SJCRH30 (cell line): ENCODE measurements around the gene XXYLT1. TPM values are rescaled to one million over a fixed set of nuclear protein-coding genes. Genes with fewer than 3 reads are reported as not detected.
"Not testable (repeated sequence)": the region's sequence is repeated elsewhere in the genome, so short reads cannot be mapped to it uniquely, and the experiment has no call there.

ENCODE experiments used
- DNase-seq, 2 experiments: peaks; one replicate each; pipeline ENCODE4 v3.0.0-alpha.2; 2015 to 2020
- H3K27ac ChIP-seq: fragments of 250-450 bp; sonication (Bioruptor Pico); 2 replicates; pipeline ENCODE4 v1.5.1; 2020; ENCODE audit warnings: mild to moderate bottlenecking, moderate library complexity
- H3K27me3 ChIP-seq: fragments of 250-450 bp; sonication (Bioruptor Pico); 2 replicates; pipeline ENCODE4 v1.5.1; 2020; ENCODE audit warnings: mild to moderate bottlenecking, moderate library complexity
- H3K36me3 ChIP-seq: fragments of 250-450 bp; sonication (Bioruptor Pico); 2 replicates; pipeline ENCODE4 v1.5.1; 2020; ENCODE audit warnings: mild to moderate bottlenecking, moderate library complexity
- H3K4me1 ChIP-seq: fragments of 250-450 bp; sonication (Bioruptor Pico); 2 replicates; pipeline ENCODE4 v1.5.1; 2020; ENCODE audit warnings: mild to moderate bottlenecking, moderate library complexity
- H3K4me3 ChIP-seq: fragments of 250-450 bp; sonication (Bioruptor Pico); 2 replicates; pipeline ENCODE4 v1.5.1; 2020; ENCODE audit warnings: mild to moderate bottlenecking, moderate library complexity
- H3K9me3 ChIP-seq: fragments of 250-450 bp; sonication (Bioruptor Pico); replicated peaks from 2 replicates; pipeline ENCODE4 v1.5.1; 2020; ENCODE audit warnings: mild to moderate bottlenecking, moderate library complexity
- total RNA-seq: library from RNA; depleted of rRNA; stranded (reverse); fragments of >200 nt; shearing (Covaris generic); gene quantifications from 2 replicates; pipeline ENCODE4 v1.2.3, GENCODE V29; 2014

Gene XXYLT1
- total RNA-seq, 1 experiment from 2014 or later = 18.8 TPM

DNA sequence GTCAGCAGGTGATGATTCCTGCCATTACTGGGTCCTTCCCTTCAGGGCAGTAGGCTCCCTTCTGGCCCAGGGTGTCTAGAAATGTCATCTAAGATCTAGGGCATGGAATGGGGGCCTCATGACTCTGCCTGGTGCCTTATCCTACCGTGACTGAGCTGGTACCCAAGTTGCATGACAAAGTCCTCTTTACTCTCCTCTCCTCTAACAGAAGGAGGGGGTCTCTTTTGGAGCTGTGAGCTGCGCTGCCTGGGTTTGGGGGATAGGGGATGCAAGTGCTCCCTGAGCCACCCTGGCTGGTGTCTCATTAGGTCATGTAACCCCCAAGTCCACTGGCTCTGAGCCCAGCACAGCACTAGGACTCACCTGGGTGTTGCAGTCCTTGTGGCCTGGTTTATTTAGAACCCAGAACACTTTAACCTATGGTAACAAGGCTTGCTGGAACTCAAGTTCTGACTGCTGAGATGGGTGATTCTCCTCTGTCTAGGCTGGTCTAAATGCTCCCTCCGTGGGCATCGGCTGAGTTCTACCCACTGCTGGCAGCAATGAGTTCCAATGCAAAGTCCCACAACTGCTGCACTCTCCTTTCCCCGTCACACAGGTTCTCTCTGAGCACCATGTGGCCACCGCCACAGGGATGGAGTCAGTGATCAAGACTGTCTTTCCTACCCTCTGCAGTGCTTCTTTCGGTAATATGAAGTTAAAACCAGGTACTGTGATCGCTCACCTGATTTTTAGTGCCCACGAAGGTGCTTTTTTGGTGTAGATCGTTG is 34.0 kb downstream of the XXYLT1 start:
- no peak overlapping the region for H3K4me3 ChIP-seq
- DNase-seq = no peak
- H3K9me3 ChIP-seq = no peaks in the 10 kb centered on the region
- H3K27me3 ChIP-seq = no peaks in the 10 kb centered on the region
- H3K27ac ChIP-seq = no peak overlapping the region
- H3K4me1 ChIP-seq = no peaks in the 10 kb centered on the region
- H3K36me3 ChIP-seq = no peaks in the 10 kb centered on the region

DNA sequence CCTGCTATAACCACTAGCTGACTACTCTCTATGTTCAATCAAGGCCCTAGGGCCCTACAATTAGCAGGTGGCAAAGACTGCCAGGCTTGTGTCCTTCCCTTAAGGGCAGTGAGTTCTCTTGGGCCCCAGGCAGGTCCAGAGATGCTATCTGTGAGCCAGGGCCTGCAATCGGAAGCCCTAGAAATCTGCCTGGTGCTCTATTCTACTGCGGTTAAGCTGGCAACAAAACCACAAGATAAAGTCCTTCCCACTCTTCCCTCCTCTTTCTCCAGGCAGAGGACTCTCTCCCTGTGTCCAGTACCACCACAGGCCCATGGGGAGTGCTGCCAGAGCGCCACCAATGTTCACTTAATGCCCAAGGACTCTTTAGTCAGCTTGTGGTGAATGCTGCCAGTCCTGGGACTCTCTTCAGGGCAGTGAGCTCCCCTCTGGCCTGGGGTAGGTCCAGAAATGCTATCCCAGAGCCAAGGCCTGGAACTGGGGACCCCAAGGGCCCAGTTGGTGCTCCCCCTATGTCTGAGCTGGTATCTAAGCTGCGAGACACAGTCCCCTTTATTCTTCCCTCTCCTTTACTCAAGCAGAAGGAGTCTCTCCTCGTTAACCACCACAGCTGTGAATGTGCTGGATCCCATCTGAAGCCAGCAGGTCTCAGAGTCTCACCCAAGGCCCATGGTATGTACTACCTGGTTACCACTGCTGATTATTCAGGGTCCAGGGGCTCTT is 34.7 kb downstream of the XXYLT1 start:
- no peak overlapping the region for H3K4me3 ChIP-seq
- DNase-seq = no peak
- no peaks in the 10 kb centered on the region for H3K4me1 ChIP-seq
- H3K9me3 ChIP-seq = no peaks in the 10 kb centered on the region
- no peaks in the 10 kb centered on the region for H3K27me3 ChIP-seq
- no peak overlapping the region for H3K27ac ChIP-seq
- no peaks in the 10 kb centered on the region for H3K36me3 ChIP-seq

DNA sequence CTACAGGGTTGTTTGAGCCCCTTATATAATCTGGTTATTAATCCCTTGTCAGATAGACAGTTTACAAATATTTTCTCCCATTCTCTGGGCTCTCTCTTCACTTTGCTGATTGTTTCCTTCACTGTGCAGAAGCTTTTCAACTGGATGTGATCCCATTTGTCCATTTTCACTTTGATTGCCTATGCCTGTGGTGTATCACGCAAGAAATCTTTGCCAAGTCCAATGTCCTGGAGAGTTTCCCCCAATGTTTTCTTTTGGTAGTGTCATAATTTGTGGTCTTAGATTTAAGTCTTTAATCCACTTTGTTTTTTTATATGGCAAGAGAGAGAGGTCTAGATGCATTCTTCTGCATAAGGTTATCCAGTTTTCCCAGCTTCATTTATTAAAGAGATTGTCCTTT is 40.7 kb downstream of the XXYLT1 start:
- no peak for DNase-seq
- Histone ChIP-seq H3K9me3 (no peaks in the 10 kb centered on the region), H3K4me1 (no peaks in the 10 kb centered on the region), H3K4me3 (no peak overlapping the region), H3K27ac (no peak overlapping the region), H3K27me3 (no peaks in the 10 kb centered on the region), H3K36me3 (no peaks in the 10 kb centered on the region)

DNA sequence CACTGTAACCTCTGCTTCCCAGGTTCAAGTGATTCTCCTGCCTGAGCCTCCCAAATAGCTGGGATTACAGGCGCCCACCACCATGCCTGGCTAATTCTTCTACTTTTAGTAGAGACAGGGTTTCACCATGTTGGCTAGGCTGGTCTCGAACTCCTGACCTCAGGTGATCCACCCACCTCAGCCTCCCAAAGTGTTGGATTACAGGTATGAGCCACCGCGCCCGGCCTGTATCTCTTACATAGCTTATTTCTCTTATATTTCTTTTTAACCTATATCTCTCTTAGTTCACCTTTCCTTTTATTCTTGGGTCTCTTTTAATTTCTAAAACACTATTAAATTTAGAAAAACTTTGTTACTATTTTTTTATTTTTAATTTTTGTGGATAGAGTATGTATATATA is 42.1 kb downstream of the XXYLT1 start:
- not testable (repeated sequence) for H3K36me3 ChIP-seq, H3K4me1 ChIP-seq, H3K27me3 ChIP-seq, H3K9me3 ChIP-seq, DNase-seq, H3K4me3 ChIP-seq, H3K27ac ChIP-seq

DNA sequence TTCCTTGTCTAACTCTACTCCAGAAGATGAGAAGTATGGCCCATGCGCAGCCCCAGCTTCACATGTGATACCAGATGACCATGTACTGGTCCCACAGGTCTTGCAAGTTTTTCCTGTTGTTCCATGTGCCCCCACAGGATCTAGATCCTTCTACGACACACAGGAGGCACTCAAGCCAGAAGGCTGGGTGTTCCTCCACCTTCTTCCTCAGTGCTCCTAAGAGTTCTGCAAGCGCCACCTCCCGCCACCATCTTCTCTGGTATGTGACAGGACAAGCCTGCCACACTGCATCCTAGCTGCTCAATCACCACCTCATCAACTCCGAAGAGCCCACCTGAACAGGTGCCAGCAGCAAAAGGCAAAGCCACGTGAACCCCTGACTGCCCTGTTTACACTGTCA is 43.1 kb downstream of the XXYLT1 start:
- Histone ChIP-seq H3K27me3 (no peaks in the 10 kb centered on the region), H3K36me3 (no peaks in the 10 kb centered on the region)
- no peak for DNase-seq

DNA sequence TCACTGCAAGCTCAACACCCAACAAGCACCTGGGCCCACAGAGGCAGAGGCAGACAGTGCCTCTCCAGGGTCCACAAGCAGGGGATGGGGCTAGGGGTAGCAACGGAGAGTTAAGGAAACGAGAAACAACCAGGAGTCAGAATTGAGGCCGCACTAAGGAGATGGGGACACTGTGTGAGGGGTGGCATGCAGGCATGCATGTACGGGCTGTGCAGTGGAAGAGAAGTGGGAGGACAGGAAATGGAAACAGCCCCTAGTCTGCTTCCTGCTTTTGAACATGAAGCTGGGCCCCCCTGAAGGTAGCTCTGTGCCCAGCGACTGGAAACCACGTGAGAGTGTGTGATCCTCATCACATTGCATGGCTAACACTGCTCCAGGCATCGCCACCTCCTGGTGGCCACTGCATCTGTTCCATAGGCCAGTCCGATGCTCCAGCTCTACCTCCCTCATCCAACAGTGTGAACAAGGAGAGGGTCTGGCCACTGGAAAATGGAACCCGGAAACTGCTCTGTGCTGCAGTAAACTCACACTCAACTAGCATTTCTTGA is 44.0 kb downstream of the XXYLT1 start:
- Histone ChIP-seq H3K27ac (no peak overlapping the region), H3K4me3 (no peak overlapping the region), H3K9me3 (no peaks in the 10 kb centered on the region), H3K36me3 (no peaks in the 10 kb centered on the region), H3K4me1 (no peaks in the 10 kb centered on the region), H3K27me3 (no peaks in the 10 kb centered on the region)
- DNase-seq = peak in 1 of 2 experiments; percentile 22

More for the DNA sequence above, 43.1 kb downstream of the XXYLT1 start:
- no peak overlapping the region for H3K4me3 ChIP-seq
- no peaks in the 10 kb centered on the region for H3K4me1 ChIP-seq
- no peaks in the 10 kb centered on the region for H3K9me3 ChIP-seq
- no peak overlapping the region for H3K27ac ChIP-seq

DNA sequence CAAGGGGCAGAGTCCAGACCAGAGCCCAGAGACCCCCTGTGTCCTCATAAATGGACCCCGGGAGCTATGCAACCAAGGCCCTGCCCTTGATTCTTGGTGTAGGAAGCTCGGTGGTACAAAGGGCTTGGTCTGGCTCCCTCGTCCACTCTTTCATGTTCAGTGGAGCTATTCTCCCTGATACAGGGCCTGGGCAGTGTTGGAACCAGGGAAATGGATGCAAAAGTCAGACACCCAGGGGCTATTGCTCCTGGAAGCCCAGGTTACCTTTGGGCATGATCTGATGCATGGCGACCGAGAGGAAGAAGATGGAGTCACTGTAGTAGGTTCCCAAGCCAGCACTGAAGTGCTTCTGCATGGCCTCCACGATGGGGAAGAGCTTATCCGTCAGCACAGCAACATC is 44.5 kb downstream of the XXYLT1 start:
- H3K27ac ChIP-seq = no peak overlapping the region
- H3K4me1 ChIP-seq = no peaks in the 10 kb centered on the region
- H3K4me3 ChIP-seq = no peak overlapping the region
- H3K27me3 ChIP-seq = no peaks in the 10 kb centered on the region
- no peaks in the 10 kb centered on the region for H3K9me3 ChIP-seq
- H3K36me3 ChIP-seq = no peaks in the 10 kb centered on the region
- DNase-seq = no peak

DNA sequence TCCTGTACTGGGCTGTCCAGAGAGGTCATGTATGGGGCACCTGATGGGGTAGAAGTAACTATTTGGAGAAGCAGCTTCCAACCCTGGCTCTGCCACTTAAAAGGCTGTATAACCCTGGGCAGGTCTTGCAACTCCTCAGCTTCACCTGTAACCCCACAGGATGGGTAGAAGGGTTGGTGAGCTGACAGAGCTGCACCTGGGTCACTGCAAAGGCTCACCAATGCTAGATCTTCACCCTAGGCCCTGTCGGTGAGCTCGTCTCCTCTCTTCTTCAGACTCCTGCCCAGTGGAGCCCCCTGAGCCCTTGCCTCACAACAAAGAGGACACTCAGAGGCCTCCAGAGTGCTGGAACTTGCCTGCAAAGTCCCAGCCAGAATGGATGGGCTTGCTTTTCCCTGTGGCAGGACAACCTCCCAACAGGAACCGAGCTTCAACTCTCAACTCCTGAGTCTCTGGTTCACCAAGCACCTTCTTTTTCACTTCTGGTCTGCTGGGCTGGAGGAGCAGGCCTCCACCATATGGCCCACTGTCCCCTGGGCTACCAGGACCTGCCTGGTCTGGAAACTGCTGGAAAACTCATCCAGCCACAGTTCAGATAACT is 45.9 kb downstream of the XXYLT1 start:
- Histone ChIP-seq H3K27ac (no peak overlapping the region), H3K36me3 (no peaks in the 10 kb centered on the region), H3K9me3 (no peaks in the 10 kb centered on the region), H3K4me3 (no peak overlapping the region), H3K27me3 (no peaks in the 10 kb centered on the region), H3K4me1 (no peaks in the 10 kb centered on the region)
- no peak for DNase-seq

DNA sequence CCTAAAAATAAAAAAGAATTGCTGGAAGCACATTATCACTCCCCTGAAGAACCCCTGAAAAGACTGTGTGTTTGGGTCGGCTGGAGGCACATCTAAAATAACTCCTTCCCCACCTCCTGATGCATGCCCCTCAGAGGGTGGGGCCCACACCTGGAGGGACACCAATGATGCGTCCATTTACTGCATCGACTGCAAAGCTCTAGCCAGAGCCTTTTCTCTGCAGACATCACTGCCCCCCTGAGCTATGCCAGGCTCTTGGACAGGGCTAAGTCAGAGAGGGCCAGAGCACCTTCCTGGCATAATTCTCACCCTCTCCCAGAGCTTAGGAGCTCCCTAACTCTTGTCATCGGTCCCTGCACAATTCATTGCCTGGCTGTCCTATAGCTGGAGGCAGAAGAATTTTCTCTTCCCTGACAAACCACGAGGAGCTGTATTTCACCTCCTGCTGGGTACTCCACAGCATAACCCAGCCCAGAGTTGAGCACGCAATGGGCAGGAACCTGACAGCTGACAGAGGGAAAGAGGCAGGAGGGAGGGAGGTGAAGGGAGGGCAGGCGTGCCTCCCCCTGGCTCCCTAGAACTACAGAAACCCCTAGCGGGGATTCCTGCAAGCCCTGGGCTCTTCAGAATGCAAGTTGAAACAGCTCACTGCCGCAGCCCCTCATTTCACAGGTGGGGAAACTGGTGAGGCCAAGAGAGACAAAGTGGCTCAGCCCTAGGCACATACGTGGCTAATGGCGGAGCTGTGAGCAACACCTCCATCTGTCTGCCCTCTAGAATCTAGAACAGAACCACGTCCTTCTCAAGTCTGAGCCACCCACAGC is 46.6 kb downstream of the XXYLT1 start:
- no peak for DNase-seq
- Histone ChIP-seq H3K4me3 (no peak overlapping the region), H3K4me1 (no peaks in the 10 kb centered on the region), H3K27me3 (no peaks in the 10 kb centered on the region), H3K36me3 (no peaks in the 10 kb centered on the region), H3K27ac (no peak overlapping the region), H3K9me3 (no peaks in the 10 kb centered on the region)

DNA sequence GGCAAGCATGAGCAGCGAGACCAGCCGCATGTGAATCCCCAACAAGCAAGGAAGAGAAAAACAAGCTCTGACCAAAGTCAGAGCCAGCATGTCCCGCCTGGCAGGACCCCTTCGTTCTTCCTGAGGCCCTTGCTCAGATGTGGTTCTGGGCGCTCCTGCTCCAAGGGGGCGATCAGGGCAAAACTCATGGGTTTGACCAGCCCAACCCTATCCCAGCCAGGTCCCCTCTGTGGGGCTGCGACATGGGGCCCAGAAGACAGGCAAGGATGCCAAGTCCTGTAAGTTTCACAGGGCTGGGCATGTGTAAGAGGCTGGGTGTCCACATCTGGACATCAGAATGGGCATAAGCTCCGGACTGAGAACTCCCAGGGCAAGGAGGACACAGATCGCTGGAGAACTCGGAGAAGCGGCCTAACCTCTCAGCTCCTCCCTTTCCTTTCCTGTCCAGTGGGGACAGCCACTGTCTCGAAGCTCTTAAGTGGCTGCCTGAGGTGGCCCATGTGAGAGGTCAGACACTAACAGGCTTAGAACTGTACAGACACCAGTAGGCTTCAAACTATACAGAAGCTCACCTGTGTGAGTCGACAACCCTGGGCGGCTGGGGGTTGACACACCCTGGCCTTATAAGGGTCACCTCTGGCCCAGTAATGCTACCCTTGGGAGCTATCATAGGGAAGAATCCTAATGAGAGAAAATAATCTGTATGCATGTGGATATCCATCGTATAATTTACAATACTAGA is 48.9 kb downstream of the XXYLT1 start:
- H3K4me3 ChIP-seq = no peak overlapping the region
- H3K36me3 ChIP-seq = no peaks in the 10 kb centered on the region
- no peaks in the 10 kb centered on the region for H3K9me3 ChIP-seq
- no peak overlapping the region for H3K27ac ChIP-seq
- DNase-seq = no peak
- H3K4me1 ChIP-seq = no peaks in the 10 kb centered on the region
- no peaks in the 10 kb centered on the region for H3K27me3 ChIP-seq

DNA sequence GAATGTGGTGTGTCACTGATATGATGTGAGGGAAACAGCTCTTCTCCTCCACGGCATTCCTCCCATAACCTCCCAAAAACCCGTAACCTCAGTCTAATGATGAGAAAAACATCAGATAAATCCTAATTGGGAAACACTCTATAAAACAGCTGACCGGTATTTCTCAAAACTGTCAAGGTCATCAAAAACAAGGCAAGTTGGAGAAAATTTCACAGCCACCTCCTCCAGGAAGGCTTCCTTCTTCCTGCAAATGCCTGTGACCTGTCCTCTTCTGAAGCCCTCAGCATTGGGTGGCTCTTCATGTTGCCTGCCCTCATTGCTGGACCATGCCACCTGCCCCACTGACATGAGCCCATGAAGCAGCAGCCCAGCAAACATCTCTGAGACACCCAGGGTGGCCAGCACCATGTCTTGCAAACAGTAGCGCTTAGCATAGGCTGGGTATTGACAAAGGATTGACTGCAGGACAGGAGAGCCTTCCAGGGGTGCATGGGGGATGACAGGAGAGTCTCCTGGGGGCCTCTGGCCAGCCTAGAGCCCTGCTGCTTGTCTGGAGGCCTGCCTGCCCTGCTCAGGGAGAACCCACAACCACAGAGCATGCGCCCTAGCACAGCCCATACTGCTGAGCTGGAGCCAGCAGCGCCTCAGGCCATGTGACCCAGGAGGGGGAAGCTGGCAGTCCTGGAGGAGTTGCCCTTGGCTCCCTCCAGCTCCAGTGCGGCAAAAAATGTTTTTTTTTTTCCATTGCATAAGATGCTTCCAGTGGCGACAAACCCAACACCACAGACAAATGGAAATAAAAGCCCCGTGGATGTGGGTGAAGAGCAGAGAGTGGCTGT is 49.7 kb downstream of the XXYLT1 start:
- Histone ChIP-seq H3K4me3 (no peak overlapping the region), H3K9me3 (no peaks in the 10 kb centered on the region), H3K36me3 (no peaks in the 10 kb centered on the region), H3K27me3 (no peaks in the 10 kb centered on the region), H3K4me1 (no peaks in the 10 kb centered on the region), H3K27ac (no peak overlapping the region)
- DNase-seq = no peak

DNA sequence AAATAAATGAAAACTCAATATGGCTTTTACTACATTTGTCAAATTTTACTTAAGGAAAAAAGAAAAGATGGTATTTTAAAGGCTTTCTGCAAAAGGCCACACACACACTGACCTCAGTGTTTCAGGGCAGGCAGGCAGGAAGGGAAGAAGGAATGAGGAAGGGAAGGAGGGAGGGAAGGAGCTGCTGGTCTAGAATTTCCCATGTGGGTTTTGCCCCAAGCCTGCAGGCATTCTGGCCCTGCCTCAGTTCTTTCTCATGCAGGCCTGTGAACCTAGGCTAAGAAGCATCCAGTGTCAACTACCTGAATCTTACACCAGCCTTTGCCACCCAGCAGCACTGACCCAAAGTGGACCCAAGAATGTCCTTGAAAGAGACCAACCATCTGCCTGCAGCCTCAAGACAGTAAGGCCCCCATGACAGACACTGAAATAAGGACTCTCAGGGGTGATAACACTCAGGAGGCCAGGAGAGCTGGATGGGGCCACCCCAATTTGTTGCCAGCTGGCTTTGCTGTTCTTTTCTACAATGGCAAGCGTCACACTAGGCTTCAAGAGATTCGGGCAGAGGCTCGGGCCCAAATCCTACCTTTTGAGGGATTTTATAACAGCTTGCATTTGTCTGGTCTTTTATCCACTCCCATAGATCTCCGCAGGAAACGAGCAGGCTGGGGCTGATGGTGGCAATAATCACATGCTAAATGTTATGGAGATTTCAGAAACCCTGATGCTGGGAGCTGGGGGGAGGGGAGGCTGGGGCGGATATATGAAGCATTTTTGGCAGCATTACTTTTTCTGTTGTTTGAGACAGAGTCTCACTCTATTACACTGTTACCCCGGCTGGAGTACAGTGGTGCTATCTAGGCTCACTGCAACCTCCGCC is 51.4 kb downstream of the XXYLT1 start:
- Histone ChIP-seq H3K36me3 (no peaks in the 10 kb centered on the region), H3K27me3 (no peaks in the 10 kb centered on the region), H3K4me1 (no peaks in the 10 kb centered on the region), H3K27ac (no peak overlapping the region), H3K9me3 (no peaks in the 10 kb centered on the region), H3K4me3 (no peak overlapping the region)
- no peak for DNase-seq

DNA sequence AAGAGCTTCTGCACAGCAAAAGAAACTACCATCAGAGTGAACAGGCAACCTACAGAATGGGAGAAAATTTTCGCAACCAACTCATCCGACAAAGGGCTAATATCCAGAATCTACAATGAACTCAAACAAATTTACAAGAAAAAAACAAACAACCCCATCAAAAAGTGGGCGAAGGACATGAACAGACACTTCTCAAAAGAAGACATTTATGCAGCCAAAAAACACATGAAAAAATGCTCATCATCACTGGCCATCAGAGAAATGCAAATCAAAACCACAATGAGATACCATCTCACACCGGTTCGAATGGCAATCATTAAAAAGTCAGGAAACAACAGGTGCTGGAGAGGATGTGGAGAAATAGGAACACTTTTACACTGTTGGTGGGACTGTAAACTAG is 52.6 kb downstream of the XXYLT1 start:
- not testable (repeated sequence) for H3K36me3 ChIP-seq, H3K4me3 ChIP-seq, H3K4me1 ChIP-seq, DNase-seq, H3K9me3 ChIP-seq, H3K27me3 ChIP-seq, H3K27ac ChIP-seq
